ENCODE measurements around the gene USP49. TPM values are rescaled to one million over a fixed set of nuclear protein-coding genes. Genes with fewer than 3 reads are reported as not detected.

USP49 gene
- total and polyA plus RNA-seq, 2 of the 13 experiments (the other 11 are each of a cell fraction or from before 2014, with no cell fraction given), result 2.9 to 4.3 TPM

DNA sequence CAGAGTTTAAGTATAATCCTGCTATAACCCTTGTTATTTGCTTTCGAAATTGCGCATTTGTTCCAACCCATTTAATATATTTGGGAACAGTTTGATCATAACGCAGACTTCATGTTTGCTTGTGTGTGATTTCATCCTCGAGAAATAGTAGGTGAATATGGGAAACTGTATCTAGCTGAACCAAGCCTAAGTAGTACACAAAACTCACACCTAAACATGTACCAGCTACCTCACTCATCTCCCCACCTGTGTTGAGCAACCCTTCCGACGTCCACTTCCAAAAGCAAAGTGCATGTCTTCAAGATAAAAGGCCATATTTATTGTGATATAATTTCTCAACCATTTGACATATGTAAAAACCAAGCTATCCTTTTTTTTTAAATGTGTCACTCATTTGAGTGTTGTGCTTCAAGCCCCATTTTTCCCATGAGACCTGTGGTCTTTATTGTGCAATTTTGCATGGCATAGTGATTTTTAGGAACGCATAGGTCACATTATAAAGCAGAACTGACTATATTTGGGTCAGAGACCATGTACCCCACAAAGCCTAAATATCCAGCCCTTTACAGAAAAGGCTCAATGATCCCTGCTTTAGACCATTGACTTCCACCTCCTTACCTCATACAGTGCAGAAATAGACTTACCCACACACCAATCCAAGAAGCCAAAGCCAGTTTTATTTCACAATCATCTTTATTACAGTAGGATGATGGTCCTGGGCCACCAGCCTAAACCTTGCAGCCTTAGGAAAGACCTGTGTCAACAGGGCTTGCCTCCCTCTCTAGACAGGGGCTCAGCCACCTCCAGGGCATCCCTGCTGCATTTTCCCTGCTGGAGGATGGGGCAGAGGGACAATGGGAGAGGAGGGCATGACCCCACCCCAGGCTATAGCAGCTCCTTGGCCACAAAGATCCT is 39.4 kb upstream of the USP49 start:
- in situ Hi-C loops (cut with HindIII; ENCODE audit: extremely low pct_ligation_motif_present, low pct_unique_long_range_greater_than_20kb), result loop anchor here (5.0 kb wide), 1 partner anchor 108 kb away; no protein-coding TSS in a partner anchor
- ATAC-seq, result no peak
- peaks cover 17% of the 10 kb centered on the region for H3K4me1 ChIP-seq (ENCODE audit: insufficient read depth, low read length)
- TF ChIP-seq RBFOX2 (IDR thresholded peaks at IDR 0.05; ENCODE audit: low read depth, low read length) (peak; percentile 57; the same call in 1 of the 2 replicates), PITX1 (CRISPR knock-in tag; IDR thresholded peaks at IDR 0.05) (no peak), ATF7-NPFF (CRISPR knock-in tag; IDR thresholded peaks at IDR 0.05; ENCODE audit: low read depth) (0 out of 2 replicates have a peak, but pooled peaks have one; percentile 14), KDM4B (CRISPR knock-in tag; IDR thresholded peaks at IDR 0.05) (no peak), MLLT10 (CRISPR knock-in tag; IDR thresholded peaks at IDR 0.05) (no peak), ZBTB21 (CRISPR knock-in tag; IDR thresholded peaks at IDR 0.05) (no peak), IKZF4 (CRISPR knock-in tag; IDR thresholded peaks at IDR 0.05; ENCODE audit: borderline replicate concordance, low read depth, not compliant biosample characterization) (no peak), ZSCAN12 (CRISPR knock-in tag; IDR thresholded peaks at IDR 0.05) (no peak), NFATC3 (CRISPR knock-in tag; IDR thresholded peaks at IDR 0.05) (no peak), HOXA9 (CRISPR knock-in tag; IDR thresholded peaks at IDR 0.05; ENCODE audit: borderline replicate concordance) (no peak), CHD2 (IDR thresholded peaks at IDR 0.05; ENCODE audit: low read depth, low read length) (no peak), CEBPB (IDR thresholded peaks at IDR 0.05; ENCODE audit: borderline replicate concordance, low read depth, low read length) (0 out of 2 replicates have a peak, but pooled peaks have one; percentile 40), TGIF2 (CRISPR knock-in tag; IDR thresholded peaks at IDR 0.05) (no peak), ZNF839 (CRISPR knock-in tag; IDR thresholded peaks at IDR 0.05; ENCODE audit: borderline replicate concordance) (no peak), PCBP2 (optimal IDR thresholded peaks at IDR 0.05; ENCODE audit: low read depth, low read length, poor library complexity, severe bottlenecking) (peak; percentile 14), HDAC6 (IDR thresholded peaks at IDR 0.05; ENCODE audit: low read depth, low read length) (no peak), MAFK (conservative IDR thresholded peaks at IDR 0.05 in 1 of 2, IDR thresholded peaks at IDR 0.05 in 1 of 2; ENCODE audit: low read length in 2 of 2) (no peak), HES4 (CRISPR knock-in tag; IDR thresholded peaks at IDR 0.05; ENCODE audit: borderline replicate concordance) (no peak)
- TF ChIP-seq, protein P1, sequence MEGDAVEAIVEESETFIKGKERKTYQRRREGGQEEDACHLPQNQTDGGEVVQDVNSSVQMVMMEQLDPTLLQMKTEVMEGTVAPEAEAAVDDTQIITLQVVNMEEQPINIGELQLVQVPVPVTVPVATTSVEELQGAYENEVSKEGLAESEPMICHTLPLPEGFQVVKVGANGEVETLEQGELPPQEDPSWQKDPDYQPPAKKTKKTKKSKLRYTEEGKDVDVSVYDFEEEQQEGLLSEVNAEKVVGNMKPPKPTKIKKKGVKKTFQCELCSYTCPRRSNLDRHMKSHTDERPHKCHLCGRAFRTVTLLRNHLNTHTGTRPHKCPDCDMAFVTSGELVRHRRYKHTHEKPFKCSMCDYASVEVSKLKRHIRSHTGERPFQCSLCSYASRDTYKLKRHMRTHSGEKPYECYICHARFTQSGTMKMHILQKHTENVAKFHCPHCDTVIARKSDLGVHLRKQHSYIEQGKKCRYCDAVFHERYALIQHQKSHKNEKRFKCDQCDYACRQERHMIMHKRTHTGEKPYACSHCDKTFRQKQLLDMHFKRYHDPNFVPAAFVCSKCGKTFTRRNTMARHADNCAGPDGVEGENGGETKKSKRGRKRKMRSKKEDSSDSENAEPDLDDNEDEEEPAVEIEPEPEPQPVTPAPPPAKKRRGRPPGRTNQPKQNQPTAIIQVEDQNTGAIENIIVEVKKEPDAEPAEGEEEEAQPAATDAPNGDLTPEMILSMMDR (CRISPR knock-in tag; IDR thresholded peaks at IDR 0.05), result no peak
- TF ChIP-seq, protein P2, sequence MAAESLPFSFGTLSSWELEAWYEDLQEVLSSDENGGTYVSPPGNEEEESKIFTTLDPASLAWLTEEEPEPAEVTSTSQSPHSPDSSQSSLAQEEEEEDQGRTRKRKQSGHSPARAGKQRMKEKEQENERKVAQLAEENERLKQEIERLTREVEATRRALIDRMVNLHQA (CRISPR knock-in tag; IDR thresholded peaks at IDR 0.05), result no peak

More for the DNA sequence above, 39.4 kb upstream of the USP49 start:
- Histone ChIP-seq H3K4me3 (replicated peaks in 1 of 3; ENCODE audit: insufficient read depth in 1 of 3, low read depth in 2 of 3, low read length in 3 of 3) (no peak overlapping the region), H2AFZ (ENCODE audit: low read length) (no peak overlapping the region), H3K4me2 (ENCODE audit: low read depth, low read length) (no peak overlapping the region), H3K9ac (ENCODE audit: insufficient read depth, low read depth, low read length) (no peak overlapping the region), H3K79me2 (ENCODE audit: insufficient read depth, low read length) (no peaks in the 10 kb centered on the region), H3K27ac (ENCODE audit: extremely low read length, insufficient read depth, low read length) (no peak overlapping the region), H3K9me3 (ENCODE audit: low read length) (no peaks in the 10 kb centered on the region), H3K27me3 (ENCODE audit: control insufficient read depth in 1 of 2, insufficient read depth in 2 of 2, low read length in 2 of 2) (no peaks in the 10 kb centered on the region), H4K20me1 (ENCODE audit: insufficient read depth, low read length) (peaks cover 7% of the 10 kb centered on the region; the same call in 1 of the 2 replicates), H3K36me3 (replicated peaks in 1 of 2; ENCODE audit: control insufficient read depth in 1 of 2, insufficient read depth in 2 of 2, low read length in 2 of 2) (peaks cover 38 to 52% of the 10 kb centered on the region in 2 experiments)
- ChIA-PET POLR2A (interaction anchor here (1.1 to 7.4 kb wide), 2 partner anchors 13 to 109 kb away, joined by 3 to 45 read pairs; partner anchors contain the start of genes BYSL and MED20), CTCF (ENCODE audit: low intra/inter-chr PET ratio, low total read pairs) (no interaction called here)
- TSS peak; percentile 21 for BruUV-seq (replicated peaks)
- intact Hi-C loops (cut with micrococcal nuclease; ENCODE audit: unreplicated experiment), result loop anchor here (5.0 kb wide), 1 partner anchor 152 kb away; the partner anchor contains the start of gene PRICKLE4
- WGBS (ENCODE audit: low lambda C conversion rate), result 96% methylated on average over 7 of the region's 7 CpGs
- FAIRE-seq, result no peak
- DNase-seq (ENCODE audit: low spot score), result no peak
